ENCODE data around the gene CNOT3.
"Not testable (repeated sequence)": the region's sequence is repeated elsewhere in the genome, so short reads cannot be mapped to it uniquely, and the experiment has no call there.

Gene CNOT3

GRCh38 chr19:54178581-54179261 is 41.2 kb downstream of the CNOT3 start:
- peak overlapping the region; percentile 26; the same call in 1 of the 2 replicates for H3K27ac ChIP-seq
- no peak for TF ChIP-seq CTCF (IDR thresholded peaks at IDR 0.05)
- TF ChIP-seq ZFX (IDR thresholded peaks at IDR 0.05; ENCODE audit: borderline replicate concordance): no peak

- H3K27ac ChIP-seq: peak overlapping the region; percentile 26; the same call in 1 of the 2 replicates
- TF ChIP-seq ZFX (IDR thresholded peaks at IDR 0.05; ENCODE audit: borderline replicate concordance) (no peak), CTCF (IDR thresholded peaks at IDR 0.05) (no peak)
Measured at GRCh38 chr19:54179262-54179852, 41.8 kb downstream of the CNOT3 start.

GRCh38 chr19:54179921-54180461 is 42.4 kb downstream of the CNOT3 start:
- TF ChIP-seq CTCF (IDR thresholded peaks at IDR 0.05) (no peak), ZFX (IDR thresholded peaks at IDR 0.05; ENCODE audit: borderline replicate concordance) (no peak)
- H3K27ac ChIP-seq: no peak overlapping the region

- no peak for TF ChIP-seq ZFX (IDR thresholded peaks at IDR 0.05; ENCODE audit: borderline replicate concordance)
- no peak for TF ChIP-seq CTCF (IDR thresholded peaks at IDR 0.05)
- H3K27ac ChIP-seq: no peak overlapping the region
Measured at GRCh38 chr19:54180691-54181091, 43.1 kb downstream of the CNOT3 start.

GRCh38 chr19:54181894-54182293 is 44.3 kb downstream of the CNOT3 start:
- H3K27ac ChIP-seq: not testable (repeated sequence)

- no peak overlapping the region for H3K27ac ChIP-seq
Measured at GRCh38 chr19:54183431-54183830, 45.9 kb downstream of the CNOT3 start.

GRCh38 chr19:54186351-54186750 is 48.8 kb downstream of the CNOT3 start:
- TF ChIP-seq ZFX (IDR thresholded peaks at IDR 0.05; ENCODE audit: borderline replicate concordance): no peak
- TF ChIP-seq CTCF (IDR thresholded peaks at IDR 0.05): no peak
- no peak overlapping the region for H3K27ac ChIP-seq

More at GRCh38 chr19:54183431-54183830, 45.9 kb downstream of the CNOT3 start:
- TF ChIP-seq ZFX (IDR thresholded peaks at IDR 0.05; ENCODE audit: borderline replicate concordance) (no peak), CTCF (IDR thresholded peaks at IDR 0.05) (no peak)
